Caco-2 (cell line): ENCODE results near the gene COL21A1. TPM values are rescaled to one million over a fixed set of nuclear protein-coding genes. Genes with fewer than 3 reads are reported as not detected.

ENCODE experiments used
- BruUV-seq: library from RNA; stranded (reverse); fragments of 400-500 nt; replicated peaks from 2 replicates; lab custom pipeline; 2021; lab: Mats Ljungman, UMichigan
- CTCF ChIA-PET: fragments of 300-600 bp; sonication (Branson Sonifier 250); formaldehyde crosslinking; loops from one replicate; lab custom pipeline; 2022; ENCODE audit warnings: antibody characterized with exemption; lab: Charles Lee
- POLR2A ChIA-PET: fragments of 300-600 bp; sonication (Branson Sonifier 250); formaldehyde crosslinking; loops from one replicate; lab custom pipeline; 2022; ENCODE audit warnings: antibody characterized with exemption; lab: Charles Lee
- DNase-seq, 2 experiments: peaks; one replicate each; pipeline versions ENCODE4 v3.0.0 to v3.0.0-alpha.2; 2020 to 2022
- H3K27me3 ChIP-seq: replicated peaks from 2 replicates; pipeline ENCODE4 v1.6.0; 2011; ENCODE audit warnings: low read length; ENCODE audit not compliant: control insufficient read depth, insufficient read depth
- H3K36me3 ChIP-seq: 2 replicates; pipeline ENCODE4 v1.5.1; 2011; ENCODE audit warnings: low read length; ENCODE audit not compliant: control insufficient read depth, insufficient read depth
- H3K4me1 ChIP-seq: fragments of 250-450 bp; sonication (Bioruptor Pico); 2 replicates; pipeline ENCODE4 v1.5.1; 2020; ENCODE audit warnings: mild to moderate bottlenecking
- H3K4me3 ChIP-seq: 2 replicates; pipeline ENCODE4 v1.5.1; 2011; ENCODE audit warnings: low read depth, mild to moderate bottlenecking, control low read depth, low read length
- H3K9me3 ChIP-seq: fragments of 250-450 bp; sonication (Bioruptor Pico); 2 replicates; pipeline ENCODE4 v1.5.1; 2020; ENCODE audit warnings: mild to moderate bottlenecking, moderate library complexity
- H3K27ac Mint-ChIP-seq: one replicate; pipeline ENCODE4 v1.8.0; 2022; ENCODE audit warnings: mixed read lengths; ENCODE audit not compliant: unreplicated experiment
- H3K27me3 Mint-ChIP-seq: one replicate; pipeline ENCODE4 v1.8.0; 2022; ENCODE audit warnings: mixed read lengths; ENCODE audit not compliant: insufficient read depth, unreplicated experiment
- H3K36me3 Mint-ChIP-seq: one replicate; pipeline ENCODE4 v1.8.0; 2022; ENCODE audit warnings: mild to moderate bottlenecking, mixed read lengths; ENCODE audit not compliant: insufficient read depth, unreplicated experiment
- H3K4me1 Mint-ChIP-seq: one replicate; pipeline ENCODE4 v1.8.0; 2022; ENCODE audit warnings: low read depth, mixed read lengths; ENCODE audit not compliant: unreplicated experiment
- H3K4me3 Mint-ChIP-seq: one replicate; pipeline ENCODE4 v1.8.0; 2022; ENCODE audit warnings: mild to moderate bottlenecking, moderate library complexity, mixed read lengths; ENCODE audit not compliant: unreplicated experiment
- H3K9me3 Mint-ChIP-seq: one replicate; pipeline ENCODE4 v1.8.0; 2022; ENCODE audit warnings: mixed read lengths; ENCODE audit not compliant: unreplicated experiment
- CTCF ChIP-seq, 2 experiments: fragments of 200-600 bp in 1 of 2; IDR thresholded peaks; 1 replicate in 1 of 2; 2 replicates in 1 of 2; pipeline versions ENCODE4 v1.5.1 to v1.8.0; 2011 to 2022; ENCODE audit warnings: antibody characterized with exemption in 1 of 2, control low read depth in 1 of 2, inconsistent platforms in 1 of 2, low read depth in 1 of 2, low read length in 1 of 2, mild to moderate bottlenecking in 1 of 2, moderate library complexity in 1 of 2; ENCODE audit not compliant: insufficient read depth in 1 of 2, severe bottlenecking in 1 of 2, unreplicated experiment in 1 of 2
- intact Hi-C: fragments of 100-400 bp; cut with micrococcal nuclease; formaldehyde crosslinking; loops from one replicate; pipeline ENCODE4 v1.10.0; 2022; ENCODE audit not compliant: unreplicated experiment
- total RNA-seq: library from RNA; stranded (reverse); gene quantifications from 2 replicates; pipeline ENCODE4 v1.2.3, GENCODE V29; 2022

Gene COL21A1
- total RNA-seq, 1 experiment from 2014 or later: 1.3 TPM

DNA sequence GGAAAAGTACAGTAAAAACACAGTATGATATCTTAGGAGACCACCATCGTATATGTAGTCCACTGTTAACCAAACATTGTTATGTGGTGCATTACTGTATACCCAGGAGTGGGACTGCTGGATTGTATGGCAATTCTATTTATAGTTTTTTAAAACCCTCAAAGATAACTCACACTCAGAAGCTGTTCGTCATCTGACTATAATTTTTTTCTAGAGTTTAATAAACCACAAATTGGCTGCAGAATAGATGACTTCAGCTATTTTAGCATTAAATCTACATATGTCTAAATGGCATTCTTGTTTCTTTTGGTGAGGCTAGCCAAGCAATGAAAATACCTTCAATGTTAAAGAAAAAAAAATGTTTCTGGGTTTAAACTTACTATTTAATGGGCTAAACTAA, 237.7 kb downstream of the COL21A1 start:
- no peaks in the 10 kb centered on the region for H3K9me3 Mint-ChIP-seq
- ChIA-PET POLR2A (no interaction called here), CTCF (no interaction called here)
- intact Hi-C loops: no loop called here
- H3K27ac Mint-ChIP-seq: no peak overlapping the region
- TF ChIP-seq CTCF (IDR thresholded peaks at IDR 0.05; ENCODE audit: insufficient read depth in 1 of 2, low read depth in 1 of 2, low read length in 1 of 2, severe bottlenecking in 1 of 2, unreplicated experiment in 1 of 2): no peak
- no peaks in the 10 kb centered on the region for H3K4me1 ChIP-seq
- no peaks in the 10 kb centered on the region for H3K27me3 ChIP-seq
- peaks cover 5% of the 10 kb centered on the region for H3K27me3 Mint-ChIP-seq
- H3K4me3 Mint-ChIP-seq: no peak overlapping the region
- no peaks in the 10 kb centered on the region for H3K9me3 ChIP-seq
- BruUV-seq: no TSS peak
- H3K4me1 Mint-ChIP-seq: no peaks in the 10 kb centered on the region
- H3K36me3 ChIP-seq: no peaks in the 10 kb centered on the region
- H3K4me3 ChIP-seq: no peak overlapping the region
- no peak for DNase-seq
- H3K36me3 Mint-ChIP-seq: no peaks in the 10 kb centered on the region
